HEK293 (cell line): ENCODE results near the gene MYL9.

Experiments used
- CTCF ChIA-PET: fragments of 350-600 bp; formaldehyde crosslinking; extraction: SDS; loops from one replicate; lab custom pipeline; 2021; ENCODE audit warnings: antibody characterized with exemption; lab: Yijun Ruan, JAX
- POLR2A ChIA-PET: fragments of 300-600 bp; formaldehyde crosslinking; extraction: SDS; loops from one replicate; lab custom pipeline; 2020; ENCODE audit warnings: antibody characterized with exemption, inconsistent platforms; lab: Yijun Ruan, JAX
- H3K27ac ChIP-seq: fragments of 200-500 bp; sonication (Bioruptor generic); 2 replicates; pipeline ENCODE4 v1.5.1; 2014; ENCODE audit warnings: low read depth, low read length, control low read depth, inconsistent platforms; ENCODE audit errors: extremely low read depth
- H3K36me3 ChIP-seq, 2 experiments: fragments of 200-500 bp in 1 of 2; sonication (Bioruptor generic) in 1 of 2; 1 replicate in 1 of 2; 2 replicates in 1 of 2; pipeline ENCODE4 v1.5.1; 2014 to 2017; ENCODE audit warnings: inconsistent platforms in 2 of 2, low read length in 2 of 2; ENCODE audit not compliant: control insufficient read depth in 2 of 2, insufficient read depth in 1 of 2
- H3K4me1 ChIP-seq: fragments of 200-500 bp; sonication (Bioruptor generic); 2 replicates; pipeline ENCODE4 v1.5.1; 2014; ENCODE audit warnings: mild to moderate bottlenecking, low read length, inconsistent platforms; ENCODE audit not compliant: control insufficient read depth, insufficient read depth
- H3K4me3 ChIP-seq: 2 replicates; pipeline ENCODE4 v1.5.1; 2011; ENCODE audit warnings: low read depth, mild to moderate bottlenecking, control low read depth, low read length, moderate library complexity
- H3K9me3 ChIP-seq: fragments of 200-500 bp; sonication (Bioruptor generic); 2 replicates; pipeline ENCODE4 v1.5.1; 2014; ENCODE audit warnings: low read depth, low read length, inconsistent platforms; ENCODE audit not compliant: control insufficient read depth, insufficient read depth
- EGR2 ChIP-seq: fragments of 450-650 bp; formaldehyde crosslinking; IDR thresholded peaks from 2 replicates; pipeline ENCODE4 v1.5.1; 2016; ENCODE audit warnings: low read depth, missing biosample characterization, missing genetic modification characterization
- FEZF1 ChIP-seq: fragments of 450-650 bp; formaldehyde crosslinking; IDR thresholded peaks from 2 replicates; pipeline ENCODE4 v1.5.1; 2016; ENCODE audit warnings: missing biosample characterization, missing genetic modification characterization
- GLI2 ChIP-seq: fragments of 450-650 bp; formaldehyde crosslinking; IDR thresholded peaks from 2 replicates; pipeline ENCODE4; 2017; ENCODE audit warnings: missing biosample characterization, missing genetic modification characterization, low read depth, borderline replicate concordance
- RBAK ChIP-seq: fragments of 450-650 bp; formaldehyde crosslinking; IDR thresholded peaks from 2 replicates; pipeline ENCODE4 v1.5.1; 2016; ENCODE audit warnings: missing biosample characterization, missing genetic modification characterization
- WT1 ChIP-seq: fragments of 450-650 bp; formaldehyde crosslinking; IDR thresholded peaks from 2 replicates; pipeline ENCODE4 v1.5.1; 2016; ENCODE audit warnings: missing biosample characterization, missing genetic modification characterization
- ZNF140 ChIP-seq: fragments of 450-650 bp; formaldehyde crosslinking; IDR thresholded peaks from 2 replicates; pipeline ENCODE4 v1.5.1; 2016; ENCODE audit warnings: missing biosample characterization, missing genetic modification characterization
- ZNF146 ChIP-seq: fragments of 450-650 bp; formaldehyde crosslinking; IDR thresholded peaks from 2 replicates; pipeline ENCODE4 v1.5.1; 2016; ENCODE audit warnings: missing biosample characterization, missing genetic modification characterization
- ZNF148 ChIP-seq: fragments of 450-650 bp; formaldehyde crosslinking; IDR thresholded peaks from 2 replicates; pipeline ENCODE4 v1.5.0; 2017; ENCODE audit warnings: missing biosample characterization, missing genetic modification characterization, borderline replicate concordance
- ZNF155 ChIP-seq: fragments of 450-650 bp; formaldehyde crosslinking; IDR thresholded peaks from 2 replicates; pipeline ENCODE4 v1.5.1; 2016; ENCODE audit warnings: missing biosample characterization, missing genetic modification characterization
- ZNF214 ChIP-seq: fragments of 450-650 bp; formaldehyde crosslinking; IDR thresholded peaks from 2 replicates; pipeline ENCODE4 v1.5.1; 2017; ENCODE audit warnings: missing biosample characterization, mild to moderate bottlenecking, missing genetic modification characterization, borderline replicate concordance
- ZNF292 ChIP-seq: fragments of 450-650 bp; formaldehyde crosslinking; IDR thresholded peaks from 2 replicates; pipeline ENCODE4 v1.5.1; 2016; ENCODE audit warnings: low read depth, missing biosample characterization, missing genetic modification characterization, borderline replicate concordance
- ZNF664 ChIP-seq: fragments of 450-650 bp; formaldehyde crosslinking; IDR thresholded peaks from 2 replicates; pipeline ENCODE4 v1.5.1; 2016; ENCODE audit warnings: missing biosample characterization, missing genetic modification characterization
- ZNF747 ChIP-seq: fragments of 450-650 bp; formaldehyde crosslinking; IDR thresholded peaks from 2 replicates; pipeline ENCODE4 v1.5.1; 2016; ENCODE audit warnings: missing biosample characterization, missing genetic modification characterization
- ZNF776 ChIP-seq: fragments of 450-650 bp; formaldehyde crosslinking; IDR thresholded peaks from 2 replicates; pipeline ENCODE4 v1.5.0; 2017; ENCODE audit warnings: missing biosample characterization, missing genetic modification characterization, borderline replicate concordance
- ZNF830 ChIP-seq: fragments of 450-650 bp; IDR thresholded peaks from 2 replicates; pipeline ENCODE4 v1.5.0; 2018; ENCODE audit warnings: missing biosample characterization, missing genetic modification characterization, low read depth, mild to moderate bottlenecking, moderate library complexity
- TF ChIP-seq, protein P1 (sequence below): fragments of 450-650 bp; formaldehyde crosslinking; conservative IDR thresholded peaks from 2 replicates; pipeline ENCODE4 v1.5.1; 2016; ENCODE audit warnings: low read depth, missing biosample characterization, missing genetic modification characterization
- TF ChIP-seq, protein P2 (sequence below): fragments of 450-650 bp; formaldehyde crosslinking; IDR thresholded peaks from 2 replicates; pipeline ENCODE4 v1.5.1; 2016; ENCODE audit warnings: missing biosample characterization, missing genetic modification characterization

MYL9 gene

GRCh38 chr20:36528176-36528874 lies 13.0 kb upstream of the MYL9 start:
- TF ChIP-seq ZNF155 (tag by site-specific recombination) (no peak), FEZF1 (tag by site-specific recombination) (no peak), ZNF140 (tag by site-specific recombination) (no peak), EGR2 (tag by site-specific recombination) (no peak), RBAK (tag by site-specific recombination) (no peak), ZNF776 (tag by site-specific recombination) (no peak), ZNF830 (tag by site-specific recombination) (no peak), ZNF292 (tag by site-specific recombination) (no peak), ZNF146 (tag by site-specific recombination) (no peak)
- TF ChIP-seq, protein P1, sequence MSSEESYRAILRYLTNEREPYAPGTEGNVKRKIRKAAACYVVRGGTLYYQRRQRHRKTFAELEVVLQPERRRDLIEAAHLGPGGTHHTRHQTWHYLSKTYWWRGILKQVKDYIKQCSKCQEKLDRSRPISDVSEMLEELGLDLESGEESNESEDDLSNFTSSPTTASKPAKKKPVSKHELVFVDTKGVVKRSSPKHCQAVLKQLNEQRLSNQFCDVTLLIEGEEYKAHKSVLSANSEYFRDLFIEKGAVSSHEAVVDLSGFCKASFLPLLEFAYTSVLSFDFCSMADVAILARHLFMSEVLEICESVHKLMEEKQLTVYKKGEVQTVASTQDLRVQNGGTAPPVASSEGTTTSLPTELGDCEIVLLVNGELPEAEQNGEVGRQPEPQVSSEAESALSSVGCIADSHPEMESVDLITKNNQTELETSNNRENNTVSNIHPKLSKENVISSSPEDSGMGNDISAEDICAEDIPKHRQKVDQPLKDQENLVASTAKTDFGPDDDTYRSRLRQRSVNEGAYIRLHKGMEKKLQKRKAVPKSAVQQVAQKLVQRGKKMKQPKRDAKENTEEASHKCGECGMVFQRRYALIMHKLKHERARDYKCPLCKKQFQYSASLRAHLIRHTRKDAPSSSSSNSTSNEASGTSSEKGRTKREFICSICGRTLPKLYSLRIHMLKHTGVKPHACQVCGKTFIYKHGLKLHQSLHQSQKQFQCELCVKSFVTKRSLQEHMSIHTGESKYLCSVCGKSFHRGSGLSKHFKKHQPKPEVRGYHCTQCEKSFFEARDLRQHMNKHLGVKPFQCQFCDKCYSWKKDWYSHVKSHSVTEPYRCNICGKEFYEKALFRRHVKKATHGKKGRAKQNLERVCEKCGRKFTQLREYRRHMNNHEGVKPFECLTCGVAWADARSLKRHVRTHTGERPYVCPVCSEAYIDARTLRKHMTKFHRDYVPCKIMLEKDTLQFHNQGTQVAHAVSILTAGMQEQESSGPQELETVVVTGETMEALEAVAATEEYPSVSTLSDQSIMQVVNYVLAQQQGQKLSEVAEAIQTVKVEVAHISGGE (tag by site-specific recombination): no peak
- TF ChIP-seq, protein P2, sequence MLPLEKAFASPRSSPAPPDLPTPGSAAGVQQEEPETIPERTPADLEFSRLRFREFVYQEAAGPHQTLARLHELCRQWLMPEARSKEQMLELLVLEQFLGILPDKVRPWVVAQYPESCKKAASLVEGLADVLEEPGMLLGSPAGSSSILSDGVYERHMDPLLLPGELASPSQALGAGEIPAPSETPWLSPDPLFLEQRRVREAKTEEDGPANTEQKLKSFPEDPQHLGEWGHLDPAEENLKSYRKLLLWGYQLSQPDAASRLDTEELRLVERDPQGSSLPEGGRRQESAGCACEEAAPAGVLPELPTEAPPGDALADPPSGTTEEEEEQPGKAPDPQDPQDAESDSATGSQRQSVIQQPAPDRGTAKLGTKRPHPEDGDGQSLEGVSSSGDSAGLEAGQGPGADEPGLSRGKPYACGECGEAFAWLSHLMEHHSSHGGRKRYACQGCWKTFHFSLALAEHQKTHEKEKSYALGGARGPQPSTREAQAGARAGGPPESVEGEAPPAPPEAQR (tag by site-specific recombination): no peak
- CTCF ChIA-PET: interaction anchor here (0.5 to 0.9 kb wide), 3 partner anchors 14 to 325 kb away, joined by 3 to 6 read pairs (median 4); no protein-coding TSS in a partner anchor
- POLR2A ChIA-PET: no interaction called here

GRCh38 chr20:36528875-36529417 lies 12.4 kb upstream of the MYL9 start:
- Histone ChIP-seq H3K4me3 (no peak overlapping the region), H3K4me1 (no peaks in the 10 kb centered on the region), H3K36me3 (peaks cover 0 to 36% of the 10 kb centered on the region in 2 experiments; a peak in 1 of 3 replicates), H3K9me3 (no peaks in the 10 kb centered on the region), H3K27ac (no peak overlapping the region)
- TF ChIP-seq WT1: no peak
- TF ChIP-seq ZNF148: no peak
- no peak for TF ChIP-seq ZNF214 (tag by site-specific recombination)
- TF ChIP-seq GLI2 (tag by site-specific recombination): no peak
- TF ChIP-seq ZNF664 (tag by site-specific recombination): no peak
- TF ChIP-seq ZNF747 (tag by site-specific recombination): no peak
- ChIA-PET POLR2A (no interaction called here), CTCF (interaction anchor here (0.5 to 0.9 kb wide), 4 partner anchors 13 to 324 kb away, joined by 3 to 6 read pairs (median 4); no protein-coding TSS in a partner anchor)

More at GRCh38 chr20:36528176-36528874, 13.0 kb upstream of the MYL9 start:
- Histone ChIP-seq H3K9me3 (no peaks in the 10 kb centered on the region), H3K36me3 (peaks cover 0 to 40% of the 10 kb centered on the region in 2 experiments; a peak in 2 of 3 replicates), H3K27ac (no peak overlapping the region), H3K4me3 (no peak overlapping the region), H3K4me1 (no peaks in the 10 kb centered on the region)
